ES-I3 (cell line): ENCODE data around the gene LRRC10B.

Source experiments
- H3K36me3 ChIP-seq: 2 replicates; pipeline ENCODE4 v1.6.1; 2013; ENCODE audit warnings: mild to moderate bottlenecking, low read length, control low read depth, moderate library complexity; ENCODE audit not compliant: insufficient read depth
- H3K4me1 ChIP-seq: 2 replicates; pipeline ENCODE4 v1.6.1; 2013; ENCODE audit warnings: mild to moderate bottlenecking, control low read depth, low read length; ENCODE audit not compliant: insufficient read depth
- H3K9ac ChIP-seq: 2 replicates; pipeline ENCODE4 v1.6.1; 2013; ENCODE audit warnings: low read depth, mild to moderate bottlenecking, low read length, moderate library complexity
- H3K9me3 ChIP-seq: 2 replicates; pipeline ENCODE4 v1.6.1; 2013; ENCODE audit warnings: mild to moderate bottlenecking, low read length, moderate library complexity; ENCODE audit not compliant: control insufficient read depth, insufficient read depth

LRRC10B gene

GRCh38 chr11:61510166-61510919 is 1.8 kb downstream of the LRRC10B start:
- Histone ChIP-seq H3K9ac (no peak overlapping the region), H3K36me3 (no peaks in the 10 kb centered on the region), H3K4me1 (peaks cover 39% of the 10 kb centered on the region), H3K9me3 (no peaks in the 10 kb centered on the region)

- Histone ChIP-seq H3K9ac (no peak overlapping the region), H3K9me3 (no peaks in the 10 kb centered on the region), H3K36me3 (no peaks in the 10 kb centered on the region), H3K4me1 (peaks cover 34% of the 10 kb centered on the region)
Measured at GRCh38 chr11:61510974-61511373, 2.4 kb downstream of the LRRC10B start.

GRCh38 chr11:61511383-61511782 is 2.8 kb downstream of the LRRC10B start:
- peaks cover 34% of the 10 kb centered on the region for H3K4me1 ChIP-seq
- H3K9me3 ChIP-seq: no peaks in the 10 kb centered on the region
- H3K9ac ChIP-seq: no peak overlapping the region
- no peaks in the 10 kb centered on the region for H3K36me3 ChIP-seq

GRCh38 chr11:61512435-61512834 is 3.9 kb downstream of the LRRC10B start:
- H3K4me1 ChIP-seq: peaks cover 36% of the 10 kb centered on the region
- no peak overlapping the region for H3K9ac ChIP-seq
- H3K9me3 ChIP-seq: no peaks in the 10 kb centered on the region
- H3K36me3 ChIP-seq: no peaks in the 10 kb centered on the region

- no peak overlapping the region for H3K9ac ChIP-seq
- H3K9me3 ChIP-seq: no peaks in the 10 kb centered on the region
- H3K36me3 ChIP-seq: no peaks in the 10 kb centered on the region
- peaks cover 33% of the 10 kb centered on the region for H3K4me1 ChIP-seq
Measured at GRCh38 chr11:61513143-61513765, 4.7 kb downstream of the LRRC10B start.

GRCh38 chr11:61514050-61514917 is 5.7 kb downstream of the LRRC10B start:
- Histone ChIP-seq H3K9ac (no peak overlapping the region), H3K4me1 (peaks cover 33% of the 10 kb centered on the region)

GRCh38 chr11:61515686-61516085 is 7.1 kb downstream of the LRRC10B start:
- no peak overlapping the region for H3K9ac ChIP-seq
- H3K4me1 ChIP-seq: peaks cover 33% of the 10 kb centered on the region
- no peaks in the 10 kb centered on the region for H3K36me3 ChIP-seq
- no peaks in the 10 kb centered on the region for H3K9me3 ChIP-seq

More at GRCh38 chr11:61514050-61514917, 5.7 kb downstream of the LRRC10B start:
- no peaks in the 10 kb centered on the region for H3K36me3 ChIP-seq
- no peaks in the 10 kb centered on the region for H3K9me3 ChIP-seq

GRCh38 chr11:61516191-61516590 is 7.6 kb downstream of the LRRC10B start:
- H3K4me1 ChIP-seq: peaks cover 33% of the 10 kb centered on the region
- no peaks in the 10 kb centered on the region for H3K9me3 ChIP-seq
- no peaks in the 10 kb centered on the region for H3K36me3 ChIP-seq
- H3K9ac ChIP-seq: no peak overlapping the region

- no peak overlapping the region; the same call in 1 of the 2 replicates for H3K9ac ChIP-seq
- no peaks in the 10 kb centered on the region for H3K36me3 ChIP-seq
- H3K9me3 ChIP-seq: no peaks in the 10 kb centered on the region
- H3K4me1 ChIP-seq: peaks cover 33% of the 10 kb centered on the region
Measured at GRCh38 chr11:61516675-61517572, 8.4 kb downstream of the LRRC10B start.

GRCh38 chr11:61518032-61518795 is 9.7 kb downstream of the LRRC10B start:
- no peaks in the 10 kb centered on the region for H3K9me3 ChIP-seq
- H3K4me1 ChIP-seq: peaks cover 22% of the 10 kb centered on the region
- H3K36me3 ChIP-seq: no peaks in the 10 kb centered on the region
- no peak overlapping the region for H3K9ac ChIP-seq

GRCh38 chr11:61522881-61523280 is 14.3 kb downstream of the LRRC10B start:
- Histone ChIP-seq H3K36me3 (no peaks in the 10 kb centered on the region), H3K9me3 (no peaks in the 10 kb centered on the region), H3K4me1 (no peaks in the 10 kb centered on the region), H3K9ac (no peak overlapping the region)

GRCh38 chr11:61524446-61524845 is 15.9 kb downstream of the LRRC10B start:
- no peaks in the 10 kb centered on the region for H3K36me3 ChIP-seq
- no peak overlapping the region for H3K9ac ChIP-seq
- H3K4me1 ChIP-seq: no peaks in the 10 kb centered on the region; the same call in 1 of the 2 replicates
- H3K9me3 ChIP-seq: no peaks in the 10 kb centered on the region

GRCh38 chr11:61524963-61525587 is 16.5 kb downstream of the LRRC10B start:
- Histone ChIP-seq H3K9ac (no peak overlapping the region), H3K9me3 (no peaks in the 10 kb centered on the region), H3K36me3 (no peaks in the 10 kb centered on the region), H3K4me1 (no peaks in the 10 kb centered on the region; the same call in 1 of the 2 replicates)
